BJ (cell line): ENCODE results near the gene DNAJB7. TPM values are rescaled to one million over a fixed set of nuclear protein-coding genes. Genes with fewer than 3 reads are reported as not detected.

ENCODE experiments used
- CTCF ChIA-PET: fragments of 350-600 bp; formaldehyde crosslinking; extraction: SDS; loops from one replicate; lab custom pipeline; 2021; ENCODE audit warnings: antibody characterized with exemption, inconsistent platforms; lab: Yijun Ruan, JAX
- POLR2A ChIA-PET: fragments of 300-600 bp; sonication (Branson Sonifier 250); formaldehyde crosslinking; extraction: SDS; loops from one replicate; lab custom pipeline; 2021; ENCODE audit warnings: antibody characterized with exemption; lab: Charles Lee
- DNase-seq: peaks from one replicate; pipeline ENCODE4 v3.0.0-alpha.2; 2011; ENCODE audit warnings: low read depth
- H3K27me3 ChIP-seq: 2 replicates; pipeline ENCODE4 v1.6.0; 2011; ENCODE audit warnings: low read length; ENCODE audit not compliant: control insufficient read depth, insufficient read depth
- H3K36me3 ChIP-seq: 2 replicates; pipeline ENCODE4 v1.5.1; 2011; ENCODE audit warnings: low read length; ENCODE audit not compliant: control insufficient read depth, insufficient read depth
- H3K4me3 ChIP-seq: 2 replicates; pipeline ENCODE4 v1.5.1; 2011; ENCODE audit warnings: low read depth, mild to moderate bottlenecking, control low read depth, low read length
- polyA plus RNA-seq: library from polyadenylated mRNA; depleted of rRNA; stranded (reverse); fragments of >200 nt; gene quantifications from 2 replicates; pipeline ENCODE4 v1.2.3, GENCODE V29; 2011
- TF ChIP-seq, protein P1 (sequence below): IDR thresholded peaks from 2 replicates; pipeline ENCODE4 v1.5.1; 2011; ENCODE audit warnings: low read depth, mild to moderate bottlenecking, control low read depth, inconsistent platforms, low read length, moderate library complexity; ENCODE audit not compliant: insufficient read depth

The DNAJB7 gene
- polyA plus RNA-seq, 1 experiment: not detected

GRCh38 chr22:40890881-40891280 is 29.0 kb upstream of the DNAJB7 start:
- no peak overlapping the region for H3K4me3 ChIP-seq
- ChIA-PET CTCF (interaction anchor here (0.6 to 0.9 kb wide), 2 partner anchors 8 to 26 kb away, joined by 3 to 4 read pairs; no protein-coding TSS in a partner anchor), POLR2A (no interaction called here)
- no peaks in the 10 kb centered on the region for H3K27me3 ChIP-seq
- TF ChIP-seq, protein P1, sequence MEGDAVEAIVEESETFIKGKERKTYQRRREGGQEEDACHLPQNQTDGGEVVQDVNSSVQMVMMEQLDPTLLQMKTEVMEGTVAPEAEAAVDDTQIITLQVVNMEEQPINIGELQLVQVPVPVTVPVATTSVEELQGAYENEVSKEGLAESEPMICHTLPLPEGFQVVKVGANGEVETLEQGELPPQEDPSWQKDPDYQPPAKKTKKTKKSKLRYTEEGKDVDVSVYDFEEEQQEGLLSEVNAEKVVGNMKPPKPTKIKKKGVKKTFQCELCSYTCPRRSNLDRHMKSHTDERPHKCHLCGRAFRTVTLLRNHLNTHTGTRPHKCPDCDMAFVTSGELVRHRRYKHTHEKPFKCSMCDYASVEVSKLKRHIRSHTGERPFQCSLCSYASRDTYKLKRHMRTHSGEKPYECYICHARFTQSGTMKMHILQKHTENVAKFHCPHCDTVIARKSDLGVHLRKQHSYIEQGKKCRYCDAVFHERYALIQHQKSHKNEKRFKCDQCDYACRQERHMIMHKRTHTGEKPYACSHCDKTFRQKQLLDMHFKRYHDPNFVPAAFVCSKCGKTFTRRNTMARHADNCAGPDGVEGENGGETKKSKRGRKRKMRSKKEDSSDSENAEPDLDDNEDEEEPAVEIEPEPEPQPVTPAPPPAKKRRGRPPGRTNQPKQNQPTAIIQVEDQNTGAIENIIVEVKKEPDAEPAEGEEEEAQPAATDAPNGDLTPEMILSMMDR: no peak
- H3K36me3 ChIP-seq: peaks cover 4% of the 10 kb centered on the region
- DNase-seq: no peak

GRCh38 chr22:40889116-40889515 is 27.2 kb upstream of the DNAJB7 start:
- Histone ChIP-seq H3K4me3 (no peak overlapping the region), H3K27me3 (no peaks in the 10 kb centered on the region), H3K36me3 (peaks cover 4% of the 10 kb centered on the region)
- POLR2A ChIA-PET: no interaction called here
- DNase-seq: no peak
- TF ChIP-seq, protein P1: no peak
- CTCF ChIA-PET: interaction anchor here (1.3 to 1.7 kb wide), 2 partner anchors 10 to 11 kb away, joined by 4 to 5 read pairs; no protein-coding TSS in a partner anchor

DNA sequence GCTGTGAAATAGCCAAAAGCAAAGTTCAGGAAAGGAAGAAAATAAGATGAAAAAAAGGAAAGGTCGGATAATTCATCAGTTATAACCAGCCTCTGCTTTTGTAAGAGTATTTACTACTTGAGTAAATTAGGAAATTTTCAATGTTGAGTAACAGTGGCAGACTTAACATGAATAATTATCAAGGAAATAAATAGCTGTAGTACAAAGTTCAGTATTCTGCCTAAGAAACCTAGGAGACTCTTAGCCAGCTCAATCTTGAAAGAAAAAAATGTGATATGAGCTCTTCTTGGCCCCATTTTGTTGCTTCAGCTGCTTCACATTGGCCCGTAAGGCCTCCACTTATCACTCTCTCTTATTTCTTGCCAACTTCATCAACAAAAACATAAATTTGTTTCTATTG is 17.0 kb upstream of the DNAJB7 start:
- Histone ChIP-seq H3K36me3 (no peaks in the 10 kb centered on the region; the same call in 1 of the 2 replicates), H3K4me3 (no peak overlapping the region), H3K27me3 (no peaks in the 10 kb centered on the region)
- CTCF ChIA-PET: interaction anchor here (1.0 to 1.5 kb wide), 2 partner anchors 10 to 13 kb away, joined by 3 to 5 read pairs; no protein-coding TSS in a partner anchor
- DNase-seq: no peak
- POLR2A ChIA-PET: no interaction called here
- TF ChIP-seq, protein P1: no peak

GRCh38 chr22:40877488-40877887 is 15.6 kb upstream of the DNAJB7 start:
- ChIA-PET POLR2A (no interaction called here), CTCF (interaction anchor here (0.8 to 1.5 kb wide), 3 partner anchors 11 to 195 kb away, joined by 3 to 5 read pairs (median 3); no protein-coding TSS in a partner anchor)
- DNase-seq: no peak
- Histone ChIP-seq H3K36me3 (no peaks in the 10 kb centered on the region; the same call in none of the 2 replicates), H3K27me3 (no peaks in the 10 kb centered on the region), H3K4me3 (no peak overlapping the region)
- TF ChIP-seq, protein P1: no peak

DNA sequence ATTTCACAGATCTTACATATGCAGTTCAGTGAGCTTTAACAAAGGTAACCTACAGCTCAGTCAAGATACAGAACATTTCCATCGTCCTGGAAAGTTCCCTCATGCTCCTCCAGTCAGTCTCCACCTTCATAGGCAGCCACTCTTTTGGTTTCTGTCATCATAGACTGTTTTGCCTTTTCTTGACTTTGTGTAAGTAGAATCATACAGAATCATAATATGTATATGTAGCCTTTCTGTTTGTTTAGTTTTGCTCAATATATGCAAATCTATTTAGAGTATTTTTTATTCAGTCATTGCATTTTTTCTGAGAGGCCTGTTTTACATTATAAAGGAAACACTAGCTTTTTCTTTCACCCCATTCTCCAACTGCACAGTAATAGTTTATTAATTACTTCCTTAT is 15.0 kb upstream of the DNAJB7 start:
- no peak overlapping the region for H3K4me3 ChIP-seq
- ChIA-PET CTCF (interaction anchor here (0.8 to 1.3 kb wide), 3 partner anchors 11 to 194 kb away, joined by 3 read pairs; no protein-coding TSS in a partner anchor), POLR2A (no interaction called here)
- no peaks in the 10 kb centered on the region; the same call in none of the 2 replicates for H3K36me3 ChIP-seq
- TF ChIP-seq, protein P1: no peak
- H3K27me3 ChIP-seq: no peaks in the 10 kb centered on the region
- no peak for DNase-seq
